Vagina (tissue), 2 donors: ENCODE data around the gene EHBP1L1.

Source experiments
- POLR2A ChIP-seq, 2 donors: fragments of 450-650 bp; IDR thresholded peaks; one replicate each; pipeline ENCODE4 v1.6.1; 2017; ENCODE audit warnings: antibody characterized with exemption in 2 of 2, mild to moderate bottlenecking in 2 of 2, moderate library complexity in 2 of 2
- TF ChIP-seq, protein P1 (sequence below), 3 experiments: fragments of 450-650 bp in 2 of 3; fragments of 200-600 bp in 1 of 3; sonication (generic) in 1 of 3; IDR thresholded peaks; one replicate each; pipeline ENCODE4 v1.5.1; 2017 to 2019; ENCODE audit warnings: antibody characterized with exemption in 3 of 3, mild to moderate bottlenecking in 2 of 3, moderate library complexity in 2 of 3

- TF ChIP-seq, protein P1, sequence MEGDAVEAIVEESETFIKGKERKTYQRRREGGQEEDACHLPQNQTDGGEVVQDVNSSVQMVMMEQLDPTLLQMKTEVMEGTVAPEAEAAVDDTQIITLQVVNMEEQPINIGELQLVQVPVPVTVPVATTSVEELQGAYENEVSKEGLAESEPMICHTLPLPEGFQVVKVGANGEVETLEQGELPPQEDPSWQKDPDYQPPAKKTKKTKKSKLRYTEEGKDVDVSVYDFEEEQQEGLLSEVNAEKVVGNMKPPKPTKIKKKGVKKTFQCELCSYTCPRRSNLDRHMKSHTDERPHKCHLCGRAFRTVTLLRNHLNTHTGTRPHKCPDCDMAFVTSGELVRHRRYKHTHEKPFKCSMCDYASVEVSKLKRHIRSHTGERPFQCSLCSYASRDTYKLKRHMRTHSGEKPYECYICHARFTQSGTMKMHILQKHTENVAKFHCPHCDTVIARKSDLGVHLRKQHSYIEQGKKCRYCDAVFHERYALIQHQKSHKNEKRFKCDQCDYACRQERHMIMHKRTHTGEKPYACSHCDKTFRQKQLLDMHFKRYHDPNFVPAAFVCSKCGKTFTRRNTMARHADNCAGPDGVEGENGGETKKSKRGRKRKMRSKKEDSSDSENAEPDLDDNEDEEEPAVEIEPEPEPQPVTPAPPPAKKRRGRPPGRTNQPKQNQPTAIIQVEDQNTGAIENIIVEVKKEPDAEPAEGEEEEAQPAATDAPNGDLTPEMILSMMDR (IDR thresholded peaks at IDR 0.05): no peak
- no peak for TF ChIP-seq POLR2A (IDR thresholded peaks at IDR 0.05)
Observed at GRCh38 chr11:65586676-65587075, 10.8 kb downstream of the EHBP1L1 start.
